ENCODE data around the gene EBF4.
"Not testable (repeated sequence)": the region's sequence is repeated elsewhere in the genome, so short reads cannot be mapped to it uniquely, and the experiment has no call there.

The EBF4 gene

DNA sequence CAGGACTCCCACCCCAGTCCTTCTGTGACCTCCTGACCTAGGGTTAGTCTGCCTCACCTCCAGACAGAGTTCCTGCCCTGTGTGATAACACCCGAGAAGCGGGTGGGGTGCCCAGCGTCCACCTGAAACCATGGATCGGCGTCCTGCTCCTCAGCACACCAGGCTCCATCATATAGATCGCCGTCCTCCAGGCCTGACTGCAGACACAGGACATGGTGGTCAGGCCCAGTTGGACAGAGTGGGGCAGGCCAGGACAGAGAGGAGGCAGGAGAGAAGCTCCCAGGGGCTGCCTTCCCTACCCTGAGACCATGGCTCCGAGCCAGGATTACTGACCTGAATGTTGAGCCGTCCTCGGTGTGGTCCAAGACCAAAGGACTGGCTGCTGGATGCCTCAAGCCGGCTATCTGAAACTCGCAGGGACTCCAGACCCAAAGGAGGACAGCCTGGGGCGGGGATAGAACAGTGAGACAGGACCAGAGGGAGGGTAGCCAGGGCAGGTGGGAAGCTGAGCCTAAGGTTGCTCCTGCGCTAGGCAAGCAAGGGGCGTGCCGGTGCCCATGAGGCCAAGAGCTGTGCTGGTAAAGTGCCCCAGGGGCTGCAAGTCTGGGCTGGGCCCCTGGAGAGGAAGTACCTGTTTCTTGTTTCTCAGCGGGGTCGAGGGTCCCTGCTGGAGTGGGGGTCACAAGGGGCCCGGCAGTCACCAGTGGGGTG lies 105.7 kb downstream of the EBF4 start:
- DNase-seq = no peak

DNA sequence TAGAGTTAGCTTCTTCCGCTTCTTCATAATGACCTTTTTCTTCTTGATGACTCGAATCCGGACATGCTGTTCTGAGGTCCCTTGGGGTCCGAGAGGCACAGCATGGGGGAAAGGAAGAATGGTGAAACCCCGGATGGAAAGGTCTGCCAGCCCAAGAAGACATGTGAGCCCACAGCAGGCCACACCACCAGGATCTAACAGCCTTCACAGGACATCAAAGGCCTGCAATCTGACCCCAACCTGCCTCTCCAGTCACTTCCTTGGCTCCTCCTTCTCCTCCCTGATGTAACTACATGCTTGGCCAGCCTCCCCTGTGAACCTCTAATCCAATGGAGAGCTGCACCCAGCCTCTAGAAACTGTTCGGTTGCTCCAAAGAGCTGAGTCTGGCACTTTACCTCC lies 106.2 kb downstream of the EBF4 start:
- no peak for DNase-seq

DNA sequence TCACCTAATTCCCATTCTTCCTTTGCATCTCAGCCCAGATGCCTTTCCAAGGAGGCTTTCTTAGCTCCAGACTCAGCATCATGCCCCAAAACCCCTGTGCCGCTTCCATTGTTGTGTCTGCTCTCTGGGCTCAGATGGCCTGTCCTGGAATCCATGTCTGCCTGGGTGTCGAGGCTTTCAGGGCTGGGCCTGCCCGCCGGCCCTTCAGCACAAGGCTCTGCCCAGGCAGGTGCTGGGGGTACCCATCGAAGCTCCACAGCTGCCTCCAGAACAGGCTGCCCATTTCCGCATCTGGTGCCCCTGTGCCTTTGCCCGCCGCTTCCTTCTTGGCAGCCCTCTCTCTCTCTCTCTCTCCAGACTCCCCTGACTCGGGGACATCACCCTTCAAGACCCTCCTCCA lies 106.7 kb downstream of the EBF4 start:
- DNase-seq = no peak

DNA sequence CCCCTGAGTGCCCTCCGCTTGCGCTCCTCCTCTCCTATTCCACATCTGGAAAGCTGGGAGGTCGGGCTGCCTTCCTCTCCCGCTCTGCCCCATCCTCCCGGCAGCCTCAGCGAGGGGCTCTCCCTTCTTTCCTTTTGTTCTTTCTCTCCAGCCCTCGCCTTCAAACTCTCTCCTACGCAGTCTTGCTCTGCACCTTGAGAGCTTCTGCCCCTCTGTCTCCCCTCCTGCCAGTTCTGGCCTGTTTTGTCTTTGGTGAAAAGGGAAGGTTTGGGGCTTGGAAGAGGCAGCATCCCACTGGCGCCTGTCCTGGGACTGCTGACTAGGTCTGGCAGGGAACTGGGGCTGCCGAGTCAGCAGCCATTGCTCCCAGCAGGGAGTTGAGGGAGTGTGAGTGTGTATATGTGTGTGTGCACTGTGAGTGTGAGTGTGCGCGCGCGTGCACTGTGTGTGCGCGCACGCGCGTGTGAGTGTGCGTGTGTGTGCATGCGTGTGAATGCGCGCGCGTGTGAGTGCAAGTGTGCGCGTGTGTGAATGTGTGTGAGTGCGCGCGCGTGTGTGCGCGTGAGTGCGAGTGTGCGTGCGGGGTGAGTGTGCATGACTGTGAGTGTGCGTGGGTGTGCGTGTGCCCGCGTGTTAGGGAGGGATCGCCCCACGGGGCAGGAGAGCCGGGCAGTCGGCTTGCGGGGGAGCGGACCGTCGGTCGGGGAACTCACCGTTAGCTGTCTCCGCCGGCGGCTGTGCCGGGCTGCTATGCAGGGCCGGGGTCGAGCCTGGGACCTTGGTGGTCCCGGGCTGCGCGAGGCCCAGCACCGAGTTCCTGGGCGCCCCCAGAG lies 107.3 kb downstream of the EBF4 start:
- DNase-seq = no peak

DNA sequence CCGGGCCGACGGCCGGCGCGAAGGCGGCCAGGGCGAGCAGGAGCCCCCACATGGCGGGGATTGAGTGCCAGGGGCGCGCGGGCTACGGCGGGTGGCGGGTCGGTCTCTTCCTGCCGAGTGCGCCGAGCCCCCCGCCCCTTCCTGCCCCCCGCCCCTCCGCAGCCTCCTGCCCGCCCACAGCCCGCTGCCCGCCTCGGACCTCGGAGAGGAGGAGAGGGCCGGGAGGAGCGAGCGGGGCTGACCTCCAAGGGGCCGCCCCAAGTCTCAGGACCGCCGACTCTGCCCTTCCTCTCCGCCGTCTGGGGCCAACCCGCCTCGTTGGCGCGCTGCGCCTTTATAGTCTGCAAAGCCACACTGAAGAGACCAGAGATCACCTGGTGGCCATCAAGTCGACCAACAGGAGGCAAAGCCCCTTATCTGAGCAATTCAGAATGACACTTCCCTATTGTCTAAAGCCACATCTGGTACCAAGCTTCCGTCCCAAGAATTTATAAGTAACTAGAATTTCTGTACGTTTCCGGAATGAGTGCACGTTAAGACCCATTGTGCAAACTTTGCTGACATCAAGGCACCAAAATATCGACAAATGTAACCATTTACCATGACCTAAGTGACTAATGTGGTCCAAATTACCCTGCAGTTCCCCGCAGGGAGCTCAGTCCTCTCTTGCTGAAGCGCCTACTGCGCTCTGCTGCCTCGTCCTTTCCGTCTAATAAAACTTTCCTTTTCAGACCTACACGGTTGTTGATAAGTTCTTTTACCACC lies 108.1 kb downstream of the EBF4 start, which contains the start of gene CPXM1:
CPXM1 (minus strand) TSS at position 107 of the 765 bp plus-strand sequence; CDS start at position 52, 55 bp downstream.
- no peak for DNase-seq

DNA sequence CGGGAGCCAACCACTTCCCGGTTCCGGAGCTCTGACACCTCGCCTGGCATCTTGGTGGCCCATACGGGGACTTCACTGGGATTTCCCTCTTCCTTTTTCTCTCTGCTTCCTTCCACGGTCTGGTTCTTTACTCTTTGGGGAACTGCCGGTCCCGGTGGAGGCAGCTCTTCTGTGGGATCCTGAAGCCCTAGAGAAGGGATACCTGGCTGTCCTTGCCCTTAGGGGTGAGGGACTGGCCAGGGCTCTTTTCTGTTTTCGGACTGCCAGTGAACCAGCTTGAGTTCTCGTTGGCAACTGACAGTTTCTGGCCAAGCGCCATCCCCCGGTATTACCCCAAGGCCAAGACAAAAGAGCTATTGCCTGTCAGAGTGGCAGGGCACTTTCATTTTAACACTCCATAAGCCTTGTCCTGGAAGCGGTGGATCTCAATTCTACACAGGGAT lies 108.7 kb downstream of the EBF4 start:
- no peak for DNase-seq

DNA sequence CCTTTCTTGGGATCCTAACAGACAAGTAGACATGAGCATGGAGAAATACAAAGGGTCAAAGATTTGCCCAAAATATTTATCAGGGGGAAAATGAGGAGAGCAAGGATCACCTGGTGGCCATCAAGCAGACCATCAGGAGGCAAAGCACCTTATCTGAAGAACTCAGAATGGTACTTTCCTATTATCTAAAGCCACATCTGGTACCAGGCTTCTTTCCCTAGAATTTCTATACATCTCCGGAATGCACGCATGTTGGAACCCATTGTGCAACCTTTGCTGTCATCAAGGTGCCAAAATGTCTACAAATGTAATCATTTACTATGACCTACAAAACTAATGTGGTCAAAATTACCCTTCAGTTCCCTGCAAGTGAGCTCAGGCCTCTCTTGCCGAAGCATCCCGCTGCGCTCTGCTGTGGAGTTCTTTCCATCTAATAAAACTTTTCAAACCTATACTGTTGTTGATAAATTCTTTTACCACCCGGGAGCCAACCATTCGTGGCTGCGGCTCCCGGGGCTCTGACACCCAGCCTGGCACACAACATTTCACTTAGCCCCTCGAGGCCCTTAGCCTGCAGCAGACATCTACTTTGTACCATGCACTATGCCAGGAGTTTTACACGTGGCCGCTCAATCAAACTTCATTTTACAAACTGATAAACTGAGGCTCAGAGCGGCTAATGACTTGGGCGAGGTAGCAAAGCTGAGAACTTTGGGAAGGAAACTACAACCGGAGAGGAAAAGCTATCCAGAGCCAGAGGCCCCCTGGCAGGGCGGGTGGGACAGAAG lies 111.7 kb downstream of the EBF4 start:
- DNase-seq = no peak

DNA sequence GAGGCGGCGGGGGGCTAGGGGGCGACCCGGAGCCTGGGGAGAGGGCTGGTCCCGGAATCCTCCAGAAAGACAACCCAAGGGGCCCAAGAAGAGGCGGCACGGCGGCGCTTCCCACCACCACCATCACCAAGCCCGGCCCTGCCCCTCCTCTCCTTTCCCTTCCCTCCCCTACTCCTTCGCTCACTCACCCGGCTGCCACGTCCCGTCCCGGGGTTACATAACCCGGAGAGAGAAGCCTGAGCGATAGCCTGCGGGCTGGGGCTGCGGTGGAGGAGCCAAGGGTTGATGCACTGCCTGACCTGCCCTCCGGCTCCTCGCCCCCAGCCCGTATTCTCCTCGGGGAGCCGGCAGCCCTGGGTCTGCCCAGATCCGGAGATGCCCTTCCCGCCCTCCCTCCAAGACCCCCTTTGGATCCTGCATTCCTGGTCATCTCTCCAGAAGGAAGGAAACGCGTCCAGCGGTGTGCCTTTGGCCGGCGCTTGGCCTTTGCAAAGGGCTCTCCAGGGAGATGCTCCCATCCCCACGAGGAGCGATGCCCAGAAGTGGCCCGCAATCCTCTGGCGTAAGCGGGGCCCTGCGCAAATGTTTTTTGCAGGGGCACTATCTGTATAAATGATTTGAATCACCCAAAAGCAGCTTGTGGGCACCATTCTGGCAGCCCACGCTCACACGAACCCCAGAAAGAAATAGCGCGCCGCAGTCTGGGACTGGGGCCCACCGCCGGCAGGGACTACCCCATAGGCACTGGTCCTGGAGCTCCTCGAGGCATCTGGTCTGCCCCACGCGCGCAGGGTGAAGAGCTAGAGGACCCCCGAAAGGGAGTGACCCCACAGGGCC lies 112.5 kb downstream of the EBF4 start:
- DNase-seq = no peak

DNA sequence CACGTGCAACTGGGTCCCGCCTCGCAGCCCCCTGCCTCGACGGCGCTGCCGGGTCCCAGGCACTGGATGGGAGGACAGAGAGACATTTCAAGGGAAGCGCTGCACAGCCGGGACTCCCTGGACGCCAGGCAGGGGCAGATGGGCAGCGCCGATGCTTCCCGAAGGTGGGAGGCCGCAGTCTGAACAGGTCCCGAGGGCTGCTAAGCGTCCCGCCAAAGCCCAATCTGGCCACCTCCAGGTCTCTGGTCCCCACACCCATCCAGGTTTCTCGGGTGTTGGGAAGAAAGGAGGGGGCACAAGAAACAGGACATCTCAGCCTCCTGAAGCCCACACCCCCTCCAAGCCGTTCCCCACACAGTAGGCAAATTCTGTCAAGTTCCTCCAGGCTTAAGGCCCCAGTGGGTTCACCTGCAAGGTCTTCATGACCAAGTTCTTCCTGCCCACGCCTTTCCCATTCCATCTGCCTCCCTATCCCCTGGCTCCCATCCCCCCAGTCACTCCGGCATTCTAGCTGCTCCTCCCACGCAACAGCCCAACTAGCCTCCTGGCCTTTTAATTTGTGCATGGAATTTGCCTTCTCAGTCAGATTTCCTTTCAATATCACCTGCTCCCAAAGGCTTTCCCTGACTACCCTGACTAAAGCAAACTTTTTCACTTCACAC lies 113.2 kb downstream of the EBF4 start:
- no peak for DNase-seq

DNA sequence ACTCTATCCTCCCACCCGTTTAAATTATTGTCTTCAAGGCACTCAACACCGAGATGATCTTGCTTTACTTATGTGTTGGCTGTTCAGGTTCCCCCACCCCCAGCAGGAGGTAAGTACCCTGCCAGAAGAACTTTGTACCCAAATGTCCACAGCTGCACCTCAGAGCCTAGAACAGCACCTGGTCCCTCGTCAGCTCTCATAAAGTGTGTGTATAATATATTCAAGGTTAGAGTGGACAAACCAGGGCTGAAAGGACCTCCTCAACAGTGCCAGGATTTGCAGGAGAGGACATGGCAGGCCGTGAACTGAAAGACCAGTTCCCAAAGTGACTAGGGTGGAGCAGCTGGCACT lies 113.7 kb downstream of the EBF4 start:
- no peak for DNase-seq

DNA sequence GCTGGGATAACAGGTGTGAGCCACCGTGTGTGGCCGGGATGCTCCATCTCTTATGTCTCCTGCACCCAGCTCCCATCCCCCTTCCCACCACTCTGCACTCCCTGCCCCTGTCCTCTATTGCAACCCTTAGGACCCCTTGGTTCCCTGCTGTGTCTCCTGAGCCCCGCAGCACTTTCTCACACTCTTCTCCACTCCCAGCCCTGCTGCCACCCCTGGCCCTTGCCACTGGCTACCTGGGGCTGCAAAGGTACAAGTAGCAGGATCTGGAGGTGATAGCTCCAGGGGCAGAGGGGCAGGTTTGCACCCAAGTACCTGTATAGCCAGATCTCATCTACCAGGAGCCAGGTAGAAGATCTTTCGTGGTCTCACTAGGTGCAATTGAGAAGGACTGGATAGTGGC lies 114.4 kb downstream of the EBF4 start:
- DNase-seq = no peak

DNA sequence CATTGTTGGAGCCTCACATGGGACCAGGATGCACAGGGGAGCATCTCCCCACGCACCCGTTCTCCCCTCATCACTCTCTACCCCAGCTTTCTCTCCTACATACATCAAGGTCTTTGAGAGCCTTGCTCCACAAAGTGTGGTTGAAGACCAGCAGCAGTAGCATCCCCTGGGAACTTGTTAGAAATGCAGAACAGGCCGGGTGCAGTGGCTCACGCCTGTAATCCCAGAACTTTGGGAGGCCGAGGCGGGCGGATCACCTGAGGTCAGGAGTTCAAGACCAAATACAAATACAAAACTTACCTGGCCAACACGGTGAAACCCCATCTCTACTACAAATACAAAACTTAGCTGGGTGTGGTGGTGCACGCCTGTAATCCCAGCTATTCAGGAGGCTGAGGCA lies 115.3 kb downstream of the EBF4 start:
- not testable (repeated sequence) for DNase-seq

DNA sequence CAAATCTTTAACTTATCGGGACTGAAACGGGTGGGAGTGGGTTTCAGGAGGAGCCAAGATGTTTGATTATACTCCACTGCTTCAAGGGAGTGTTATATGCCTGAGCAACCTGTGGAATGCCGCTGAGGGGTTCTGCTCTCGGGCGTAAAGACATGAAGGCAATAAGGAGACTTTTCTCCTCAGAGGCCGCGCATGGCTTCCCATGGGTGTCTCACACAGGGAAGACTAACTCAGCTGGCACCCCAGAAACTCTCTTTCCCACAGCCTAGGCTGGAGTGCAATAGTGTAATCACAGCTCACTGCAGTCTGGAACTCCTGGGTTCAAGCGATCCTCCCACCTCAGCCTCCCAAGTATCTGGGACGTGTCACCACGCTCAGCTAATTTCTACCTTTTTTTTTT lies 117.1 kb downstream of the EBF4 start:
- no peak for DNase-seq
